ENCODE data around the gene NDP. TPM values are rescaled to one million over a fixed set of nuclear protein-coding genes. Genes with fewer than 3 reads are reported as not detected.

The NDP gene, protein sequence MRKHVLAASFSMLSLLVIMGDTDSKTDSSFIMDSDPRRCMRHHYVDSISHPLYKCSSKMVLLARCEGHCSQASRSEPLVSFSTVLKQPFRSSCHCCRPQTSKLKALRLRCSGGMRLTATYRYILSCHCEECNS
- total RNA-seq: not detected

DNA sequence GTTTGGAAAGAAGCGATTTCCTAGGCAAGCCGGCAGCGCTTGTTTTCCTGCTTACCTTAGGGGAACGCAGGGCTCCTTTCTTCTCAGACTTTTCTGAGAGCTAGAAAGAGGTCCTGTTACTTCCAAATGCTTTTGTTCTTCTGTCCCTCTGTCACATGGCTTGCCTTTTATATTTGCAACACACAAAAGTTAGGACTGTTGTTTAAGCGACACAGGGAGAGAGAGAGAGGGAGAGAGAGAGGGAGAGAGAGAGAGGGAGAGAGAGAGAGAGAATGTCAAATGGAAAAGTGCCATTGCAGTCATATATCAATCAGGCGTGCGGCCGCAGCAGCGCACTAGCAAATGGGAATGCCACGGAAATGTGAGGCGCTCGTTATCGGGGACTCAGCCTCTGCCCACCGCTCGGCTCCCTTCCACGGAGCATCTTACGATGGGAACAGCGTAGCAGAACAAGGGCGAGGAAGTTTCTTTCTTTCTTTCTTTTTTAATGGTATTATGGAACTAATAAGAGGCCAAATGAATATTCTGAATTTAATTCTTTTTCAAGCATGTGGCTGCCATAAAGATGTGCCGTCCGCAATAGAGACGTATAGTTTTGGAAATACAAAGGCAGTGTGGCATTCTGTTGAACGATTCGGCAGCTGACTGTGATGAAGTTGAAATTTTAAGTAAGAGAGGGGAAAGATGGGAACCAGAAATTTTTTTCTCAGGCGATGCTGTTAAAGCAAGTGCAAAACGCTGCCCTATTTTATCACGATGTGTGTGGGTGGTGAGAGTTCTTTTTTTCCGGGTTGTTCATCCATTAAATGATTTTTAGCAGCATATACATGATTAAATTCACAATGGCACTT is at the start of gene NDP:
Gene NDP (minus strand): TSS at position 142 of the 851 bp plus-strand sequence. CDS start 14,745 bp downstream, outside the sequence.

Other genes with a start within 250 kb of the NDP start
- not detected for gene MAOB, start 90.9 kb downstream of the NDP start, total RNA-seq

Measured in activated naive CD4-positive, alpha-beta T cell treated with anti-CD3 and anti-CD28 coated beads, Interleukin-2, amount 10 ng/mL, durations not matched to agents 5 hours and 36 hours (primary cell).